Trophoblast cell (in vitro differentiated cells and primary cell): ENCODE results near the gene EIF4E.

Experiments
- DNase-seq, 2 donors: peaks; one replicate each; pipeline ENCODE4 v3.0.0-alpha.2; 2016
- H2AFZ ChIP-seq: 2 replicates; pipeline ENCODE4 v1.6.1; 2013; ENCODE audit warnings: low read length, moderate library complexity, mild to moderate bottlenecking; ENCODE audit not compliant: insufficient read depth, poor library complexity
- H2AK5ac ChIP-seq: 2 replicates; pipeline ENCODE4 v1.6.1; 2013; ENCODE audit warnings: mild to moderate bottlenecking, low read length
- H2BK120ac ChIP-seq: 2 replicates; pipeline ENCODE4 v1.6.1; 2013; ENCODE audit warnings: low read length, mild to moderate bottlenecking, moderate library complexity; ENCODE audit not compliant: insufficient read depth, poor library complexity
- H2BK12ac ChIP-seq: 2 replicates; pipeline ENCODE4 v1.6.1; 2013; ENCODE audit warnings: mild to moderate bottlenecking, low read length, moderate library complexity
- H2BK5ac ChIP-seq: 2 replicates; pipeline ENCODE4 v1.6.1; 2013; ENCODE audit warnings: low read length, low read depth, moderate library complexity, mild to moderate bottlenecking; ENCODE audit not compliant: poor library complexity
- H3K14ac ChIP-seq: 2 replicates; pipeline ENCODE4 v1.6.1; 2013; ENCODE audit warnings: mild to moderate bottlenecking, low read length
- H3K18ac ChIP-seq: 2 replicates; pipeline ENCODE4 v1.6.1; 2013; ENCODE audit warnings: mild to moderate bottlenecking, low read length
- H3K23ac ChIP-seq: 2 replicates; pipeline ENCODE4 v1.6.1; 2013; ENCODE audit warnings: low read length
- H3K27ac ChIP-seq: 2 replicates; pipeline ENCODE4 v1.5.1; 2013; ENCODE audit warnings: low read depth, mild to moderate bottlenecking, inconsistent platforms, low read length, moderate library complexity
- H3K27me3 ChIP-seq: 2 replicates; pipeline ENCODE4 v1.6.1; 2013; ENCODE audit warnings: inconsistent platforms, mild to moderate bottlenecking, low read length, moderate library complexity; ENCODE audit not compliant: insufficient read depth
- H3K36me3 ChIP-seq, 2 experiments: 1 replicate in 1 of 2; 2 replicates in 1 of 2; pipeline ENCODE4 v1.6.1; 2013; ENCODE audit warnings: low read length in 2 of 2, mild to moderate bottlenecking in 2 of 2, moderate library complexity in 1 of 2; ENCODE audit not compliant: insufficient read depth in 2 of 2, control insufficient read depth in 1 of 2
- H3K4ac ChIP-seq: 2 replicates; pipeline ENCODE4 v1.6.1; 2013; ENCODE audit warnings: low read depth, mild to moderate bottlenecking, low read length, moderate library complexity
- H3K4me1 ChIP-seq, 2 experiments: 1 replicate in 1 of 2; 2 replicates in 1 of 2; pipeline ENCODE4 v1.6.1; 2013; ENCODE audit warnings: low read length in 2 of 2, mild to moderate bottlenecking in 2 of 2, moderate library complexity in 1 of 2; ENCODE audit not compliant: insufficient read depth in 2 of 2, control insufficient read depth in 1 of 2
- H3K4me2 ChIP-seq: 2 replicates; pipeline ENCODE4 v1.6.1; 2013; ENCODE audit warnings: inconsistent platforms, mild to moderate bottlenecking, low read length, moderate library complexity
- H3K4me3 ChIP-seq: 2 replicates; pipeline ENCODE4 v1.5.1; 2013; ENCODE audit warnings: mild to moderate bottlenecking, low read depth, low read length, inconsistent platforms
- H3K79me1 ChIP-seq: one replicate; pipeline ENCODE4 v1.6.1; 2013; ENCODE audit warnings: low read length
- H3K79me2 ChIP-seq: 2 replicates; pipeline ENCODE4 v1.6.1; 2013; ENCODE audit warnings: low read length, mild to moderate bottlenecking; ENCODE audit not compliant: control insufficient read depth, insufficient read depth, poor library complexity
- H3K9ac ChIP-seq: 2 replicates; pipeline ENCODE4 v1.6.1; 2013; ENCODE audit warnings: mild to moderate bottlenecking, low read length
- H3K9me3 ChIP-seq: 2 replicates; pipeline ENCODE4 v1.6.1; 2013; ENCODE audit warnings: low read depth, mild to moderate bottlenecking, control low read depth, inconsistent platforms, low read length; ENCODE audit not compliant: insufficient read depth
- H4K12ac ChIP-seq: 2 replicates; pipeline ENCODE4 v1.6.1; 2013; ENCODE audit warnings: low read depth, mild to moderate bottlenecking, low read length, moderate library complexity
- H4K8ac ChIP-seq: 2 replicates; pipeline ENCODE4 v1.6.1; 2013; ENCODE audit warnings: low read depth, mild to moderate bottlenecking, low read length, moderate library complexity
- H4K91ac ChIP-seq: one replicate; pipeline ENCODE4 v1.6.1; 2013; ENCODE audit warnings: low read depth, mild to moderate bottlenecking, low read length, moderate library complexity
- WGBS: extraction: QIAGEN DNeasy Blood & Tissue Kit; methylation state at CpG from one replicate; pipeline ENCODE4 v1.1.7; 2013; ENCODE audit warnings: missing lambda C conversion rate; ENCODE audit not compliant: insufficient read length, insufficient coverage; ENCODE audit errors: extremely low coverage; 5-methylcytosine and 5-hydroxymethylcytosine counted together

The EIF4E gene

GRCh38 chr4:98909646-98910401 lies 19.1 kb downstream of the EIF4E start:
- no CpG with 5 or more reads among the region's 5 CpGs for WGBS
- Histone ChIP-seq H3K18ac (no peak overlapping the region), H3K4me2 (no peak overlapping the region), H3K23ac (no peak overlapping the region), H2BK12ac (no peak overlapping the region), H2AK5ac (no peak overlapping the region), H4K8ac (no peak overlapping the region), H3K36me3 (peaks cover 0 to 1% of the 10 kb centered on the region in 2 experiments), H2BK5ac (no peak overlapping the region), H3K79me2 (peaks cover 9% of the 10 kb centered on the region), H2BK120ac (no peak overlapping the region), H3K9ac (no peak overlapping the region), H4K91ac (no peak overlapping the region), H3K4me3 (no peak overlapping the region), H3K79me1 (no peaks in the 10 kb centered on the region), H3K14ac (no peak overlapping the region), H3K9me3 (no peaks in the 10 kb centered on the region), H2AFZ (no peak overlapping the region), H3K27me3 (no peaks in the 10 kb centered on the region), H3K4ac (peak overlapping the region; percentile 86), H3K4me1 (peaks cover 0 to 2% of the 10 kb centered on the region in 2 experiments), H3K27ac (no peak overlapping the region), H4K12ac (no peak overlapping the region)
- DNase-seq: no peak

- H3K27ac ChIP-seq: no peak overlapping the region
- no peaks in the 10 kb centered on the region for H3K27me3 ChIP-seq
- H4K12ac ChIP-seq: no peak overlapping the region
- H3K4me1 ChIP-seq: peaks cover 0 to 2% of the 10 kb centered on the region in 2 experiments
- H3K9ac ChIP-seq: no peak overlapping the region
- H3K18ac ChIP-seq: no peak overlapping the region
- no peak overlapping the region for H3K4me3 ChIP-seq
- no peak overlapping the region for H4K8ac ChIP-seq
- no peak overlapping the region for H2AFZ ChIP-seq
- H3K4ac ChIP-seq: peak overlapping the region; percentile 69
- H3K23ac ChIP-seq: no peak overlapping the region
- H3K4me2 ChIP-seq: no peak overlapping the region
- no peaks in the 10 kb centered on the region for H3K9me3 ChIP-seq
- no peak overlapping the region for H2BK12ac ChIP-seq
- no peaks in the 10 kb centered on the region for H3K79me1 ChIP-seq
- H3K36me3 ChIP-seq: peaks cover 0 to 1% of the 10 kb centered on the region in 2 experiments
- peaks cover 10% of the 10 kb centered on the region for H3K79me2 ChIP-seq
- DNase-seq: no peak
- WGBS: no CpG with 5 or more reads among the region's 2 CpGs
- H2BK120ac ChIP-seq: no peak overlapping the region
- no peak overlapping the region for H4K91ac ChIP-seq
- H3K14ac ChIP-seq: no peak overlapping the region
- H2BK5ac ChIP-seq: no peak overlapping the region
- H2AK5ac ChIP-seq: no peak overlapping the region
Measured at GRCh38 chr4:98908703-98909262, 20.1 kb downstream of the EIF4E start.

- H2BK12ac ChIP-seq: no peak overlapping the region
- H3K4me2 ChIP-seq: no peak overlapping the region
- H3K9me3 ChIP-seq: no peaks in the 10 kb centered on the region
- H2BK120ac ChIP-seq: no peak overlapping the region
- peaks cover 0 to 1% of the 10 kb centered on the region in 2 experiments for H3K36me3 ChIP-seq
- H3K14ac ChIP-seq: no peak overlapping the region
- no peak overlapping the region for H2AK5ac ChIP-seq
- H2AFZ ChIP-seq: no peak overlapping the region
- H4K8ac ChIP-seq: no peak overlapping the region
- DNase-seq: no peak
- H3K23ac ChIP-seq: no peak overlapping the region
- H3K79me1 ChIP-seq: no peaks in the 10 kb centered on the region
- no peak overlapping the region for H3K4ac ChIP-seq
- H3K4me3 ChIP-seq: no peak overlapping the region
- H3K18ac ChIP-seq: no peak overlapping the region
- WGBS: no CpG with 5 or more reads among the region's 3 CpGs
- H4K91ac ChIP-seq: no peak overlapping the region
- H2BK5ac ChIP-seq: no peak overlapping the region
- peaks cover 9% of the 10 kb centered on the region for H3K79me2 ChIP-seq
- no peak overlapping the region for H3K27ac ChIP-seq
- no peak overlapping the region for H3K9ac ChIP-seq
- no peak overlapping the region for H4K12ac ChIP-seq
- no peaks in the 10 kb centered on the region for H3K27me3 ChIP-seq
- H3K4me1 ChIP-seq: peaks cover 0 to 2% of the 10 kb centered on the region in 2 experiments
Measured at GRCh38 chr4:98908182-98908581, 20.8 kb downstream of the EIF4E start.

- H3K36me3 ChIP-seq: peaks cover 4 to 8% of the 10 kb centered on the region in 2 experiments
- no peak for DNase-seq
- H3K9ac ChIP-seq: no peak overlapping the region
Measured at GRCh38 chr4:98905839-98906238, 23.1 kb downstream of the EIF4E start.

More at GRCh38 chr4:98905839-98906238, 23.1 kb downstream of the EIF4E start:
- Histone ChIP-seq H4K91ac (no peak overlapping the region), H2BK12ac (no peak overlapping the region), H3K4me1 (peaks cover 0 to 2% of the 10 kb centered on the region in 2 experiments), H4K8ac (no peak overlapping the region), H3K9me3 (no peaks in the 10 kb centered on the region), H3K4ac (no peak overlapping the region), H3K27me3 (no peaks in the 10 kb centered on the region), H2AFZ (no peak overlapping the region), H2BK5ac (no peak overlapping the region), H2BK120ac (no peak overlapping the region), H3K79me2 (peaks cover 8% of the 10 kb centered on the region), H3K4me2 (no peak overlapping the region), H3K27ac (no peak overlapping the region), H4K12ac (no peak overlapping the region), H2AK5ac (no peak overlapping the region), H3K23ac (no peak overlapping the region), H3K79me1 (no peaks in the 10 kb centered on the region), H3K18ac (no peak overlapping the region), H3K14ac (no peak overlapping the region), H3K4me3 (no peak overlapping the region)
